HCT116 (cell line): ENCODE data around the gene TMEM44. TPM values are rescaled to one million over a fixed set of nuclear protein-coding genes. Genes with fewer than 3 reads are reported as not detected.

Experiments
- ATAC-seq: fragments of 200-7000 bp; cut with Tn5 transposase; 2 replicates; pipeline ENCODE4 v1.9.1; 2020; ENCODE audit warnings: mild to moderate bottlenecking, moderate library complexity
- BruUV-seq: library from RNA; stranded (reverse); fragments of 400-500 nt; replicated peaks from 2 replicates; lab custom pipeline; 2021; lab: Mats Ljungman, UMichigan
- CTCF ChIA-PET: fragments of 300-600 bp; sonication (Branson Sonifier 250); formaldehyde crosslinking; loops from one replicate; lab custom pipeline; 2021; ENCODE audit warnings: antibody characterized with exemption; lab: Charles Lee
- POLR2A ChIA-PET: fragments of 300-600, 350-600 bp; sonication (Branson Sonifier 250); formaldehyde crosslinking; loops from one replicate; lab custom pipeline; 2021; ENCODE audit warnings: antibody characterized with exemption; lab: Charles Lee
- RAD21 ChIA-PET, 2 experiments: fragments of 300-600 bp; sonication (Branson Sonifier 250); formaldehyde crosslinking; loops; one replicate each; lab custom pipeline; 2023; ENCODE audit warnings: low total read pairs in 2 of 2; ENCODE audit not compliant: uncharacterized antibody in 2 of 2, unreplicated experiment in 2 of 2, low non-redundant PET in 1 of 2; lab: Charles Lee
- DNase-seq: peaks from one replicate; pipeline ENCODE4 v3.0.0-alpha.2; 2010; ENCODE audit warnings: low read depth, low spot score
- H2AFZ ChIP-seq: fragments of 200-600 bp; shearing (Covaris generic), sonication (generic); 2 replicates; pipeline ENCODE4 v1.6.1; 2017; ENCODE audit warnings: low read depth, mixed run types, mixed read lengths, antibody characterized with exemption, low read length; ENCODE audit not compliant: poor library complexity, severe bottlenecking
- H3K27ac ChIP-seq: 2 replicates; pipeline ENCODE4 v1.5.1; 2012; ENCODE audit warnings: low read depth, low read length
- H3K27me3 ChIP-seq: fragments of 200-600 bp; sonication (generic); 2 replicates; pipeline ENCODE4 v1.6.1; 2016; ENCODE audit warnings: mixed run types, low read length, mixed read lengths; ENCODE audit not compliant: insufficient read depth
- H3K36me3 ChIP-seq, 2 experiments: fragments of 200-500 bp in 1 of 2; fragments of 200-600 bp in 1 of 2; sonication (Bioruptor generic) in 1 of 2; sonication (generic) in 1 of 2; 2 replicates each; pipeline versions ENCODE4 v1.5.1 to v1.6.1; 2014 to 2016; ENCODE audit warnings: low read length in 2 of 2, inconsistent platforms in 1 of 2, mixed read lengths in 1 of 2, mixed run types in 1 of 2; ENCODE audit not compliant: insufficient read depth in 2 of 2, control insufficient read depth in 1 of 2
- H3K4me1 ChIP-seq, 2 experiments: fragments of 200-600 bp in 1 of 2; sonication (generic) in 1 of 2; 2 replicates each; pipeline versions ENCODE4 v1.5.1 to v1.6.1; 2012 to 2017; ENCODE audit warnings: low read length in 2 of 2, inconsistent platforms in 1 of 2, mild to moderate bottlenecking in 1 of 2, mixed read lengths in 1 of 2, mixed run types in 1 of 2, moderate library complexity in 1 of 2; ENCODE audit not compliant: insufficient read depth in 2 of 2, control insufficient read depth in 1 of 2
- H3K4me2 ChIP-seq: fragments of 200-600 bp; sonication (generic); 2 replicates; pipeline ENCODE4 v1.6.1; 2017; ENCODE audit warnings: mixed run types, low read length, mixed read lengths
- H3K4me3 ChIP-seq, 2 experiments: fragments of 200-600 bp in 1 of 2; sonication (generic) in 1 of 2; replicated peaks in 1 of 2; 2 replicates each; pipeline ENCODE4 v1.5.1; 2011 to 2016; ENCODE audit warnings: low read length in 2 of 2, control low read depth in 1 of 2, low read depth in 1 of 2, mild to moderate bottlenecking in 1 of 2, mixed read lengths in 1 of 2, mixed run types in 1 of 2
- H3K79me2 ChIP-seq: fragments of 200-600 bp; sonication (generic); 2 replicates; pipeline ENCODE4 v1.6.1; 2017; ENCODE audit warnings: mild to moderate bottlenecking, mixed run types, low read length, moderate library complexity, mixed read lengths; ENCODE audit not compliant: insufficient read depth
- H3K9ac ChIP-seq: fragments of 200-600 bp; sonication (generic); 2 replicates; pipeline ENCODE4 v1.6.1; 2016; ENCODE audit warnings: low read length, mixed read lengths
- H3K9me2 ChIP-seq: fragments of 200-600 bp; sonication (generic), shearing (Covaris generic); 2 replicates; pipeline ENCODE4 v1.6.1; 2017; ENCODE audit warnings: mixed run types, mild to moderate bottlenecking, moderate library complexity; ENCODE audit not compliant: insufficient read depth
- H3K9me3 ChIP-seq, 2 experiments: fragments of 200-500 bp in 1 of 2; fragments of 200-600 bp in 1 of 2; sonication (Bioruptor generic) in 1 of 2; sonication (generic) in 1 of 2; 2 replicates each; pipeline ENCODE4 v1.6.1; 2014 to 2017; ENCODE audit warnings: low read length in 2 of 2, mixed read lengths in 2 of 2, inconsistent platforms in 1 of 2, low read depth in 1 of 2, mild to moderate bottlenecking in 1 of 2, mixed run types in 1 of 2, moderate library complexity in 1 of 2; ENCODE audit not compliant: control insufficient read depth in 1 of 2, insufficient read depth in 1 of 2
- H4K20me1 ChIP-seq: fragments of 200-600 bp; sonication (generic), shearing (Covaris generic); 2 replicates; pipeline ENCODE4 v1.6.1; 2017; ENCODE audit warnings: mixed run types, mild to moderate bottlenecking, moderate library complexity; ENCODE audit not compliant: insufficient read depth
- CBX3 ChIP-seq: IDR thresholded peaks from 2 replicates; pipeline ENCODE4 v1.6.1; 2012; ENCODE audit warnings: low read depth
- CEBPB ChIP-seq: IDR thresholded peaks from 2 replicates; pipeline ENCODE4 v1.6.1; 2012; ENCODE audit warnings: low read depth
- EGR1 ChIP-seq: IDR thresholded peaks from 2 replicates; pipeline ENCODE4 v1.6.1; 2012; ENCODE audit warnings: low read depth
- ELF1 ChIP-seq: IDR thresholded peaks from 2 replicates; pipeline ENCODE4 v1.6.1; 2012; ENCODE audit warnings: low read depth, borderline replicate concordance
- EZH2 ChIP-seq: fragments of 200-600 bp; sonication (generic); IDR thresholded peaks from 2 replicates; pipeline ENCODE4 v1.6.1; 2017; ENCODE audit warnings: antibody characterized with exemption, mixed run types
- JUND ChIP-seq: IDR thresholded peaks from 2 replicates; pipeline ENCODE4 v1.6.1; 2012
- POLR2A ChIP-seq: IDR thresholded peaks from 2 replicates; pipeline ENCODE4 v1.7.0; 2011; ENCODE audit warnings: borderline replicate concordance; ENCODE audit not compliant: insufficient read depth, insufficient read length; ENCODE audit errors: extremely low read depth
- RAD21 ChIP-seq: IDR thresholded peaks from 2 replicates; pipeline ENCODE4 v1.6.1; 2012; ENCODE audit warnings: low read depth, mild to moderate bottlenecking
- SP1 ChIP-seq: IDR thresholded peaks from 2 replicates; pipeline ENCODE4 v1.6.1; 2012; ENCODE audit warnings: low read depth
- ZBTB33 ChIP-seq: IDR thresholded peaks from 2 replicates; pipeline ENCODE4 v1.6.1; 2011; ENCODE audit warnings: mild to moderate bottlenecking, low read length, moderate library complexity; ENCODE audit not compliant: insufficient replicate concordance; ENCODE audit errors: extremely low read depth
- ZFX ChIP-seq: fragments of 450-650 bp; IDR thresholded peaks from 2 replicates; pipeline ENCODE4 v1.6.1; 2017
- ZNF274 ChIP-seq: fragments of 200-500 bp; sonication (Bioruptor generic); IDR thresholded peaks from 2 replicates; pipeline ENCODE4 v1.6.1; 2014; ENCODE audit warnings: mild to moderate bottlenecking, low read depth, low read length, inconsistent platforms
- intact Hi-C: fragments of 100-400 bp; cut with micrococcal nuclease; formaldehyde crosslinking; loops from 2 replicates; pipeline ENCODE4 v1.10.0; 2022
- total RNA-seq: library from RNA; stranded (reverse); gene quantifications from one replicate; pipeline ENCODE4 v1.2.1, GENCODE V29; 2021; ENCODE audit not compliant: unreplicated experiment
- TF ChIP-seq, protein P1 (sequence below): IDR thresholded peaks from 2 replicates; pipeline ENCODE4 v1.6.1; 2012; ENCODE audit warnings: low read depth
- TF ChIP-seq, protein P2 (sequence below): IDR thresholded peaks from 2 replicates; pipeline ENCODE4 v1.6.1; 2012

TMEM44 gene
- total RNA-seq, 1 experiment from 2014 or later = 30.3 TPM

DNA sequence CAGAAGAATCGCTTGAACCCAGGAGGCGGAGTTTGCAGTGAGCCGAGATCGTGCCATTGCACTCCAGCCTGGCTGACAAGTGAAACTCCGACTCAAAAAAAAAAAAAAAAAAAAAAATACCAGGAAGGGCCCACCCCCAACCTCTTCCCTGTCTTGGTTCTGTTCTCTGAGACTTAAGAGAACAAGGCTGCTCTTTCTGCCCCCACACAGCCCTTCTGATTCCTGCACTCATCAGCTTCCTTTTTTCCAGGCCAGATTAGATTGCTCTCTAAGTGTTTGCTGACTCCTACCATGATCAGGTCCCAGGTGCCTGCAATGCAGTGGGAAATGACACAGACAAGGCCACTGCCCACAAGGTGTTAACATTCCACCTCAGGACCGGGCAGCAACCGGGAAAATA, 13.0 kb downstream of the TMEM44 start:
- intact Hi-C loops = no loop called here
- POLR2A ChIA-PET = no interaction called here
- no peaks in the 10 kb centered on the region for H4K20me1 ChIP-seq
- no peaks in the 10 kb centered on the region for H3K4me1 ChIP-seq
- no peak for ATAC-seq
- H3K4me2 ChIP-seq = no peak overlapping the region
- no TSS peak for BruUV-seq
- no peaks in the 10 kb centered on the region for H3K9me2 ChIP-seq
- RAD21 ChIA-PET = no interaction called here
- H3K9ac ChIP-seq = no peak overlapping the region
- no peaks in the 10 kb centered on the region for H3K9me3 ChIP-seq
- CTCF ChIA-PET = no interaction called here
- no peak for TF ChIP-seq ZNF274
- TF ChIP-seq, protein P1, sequence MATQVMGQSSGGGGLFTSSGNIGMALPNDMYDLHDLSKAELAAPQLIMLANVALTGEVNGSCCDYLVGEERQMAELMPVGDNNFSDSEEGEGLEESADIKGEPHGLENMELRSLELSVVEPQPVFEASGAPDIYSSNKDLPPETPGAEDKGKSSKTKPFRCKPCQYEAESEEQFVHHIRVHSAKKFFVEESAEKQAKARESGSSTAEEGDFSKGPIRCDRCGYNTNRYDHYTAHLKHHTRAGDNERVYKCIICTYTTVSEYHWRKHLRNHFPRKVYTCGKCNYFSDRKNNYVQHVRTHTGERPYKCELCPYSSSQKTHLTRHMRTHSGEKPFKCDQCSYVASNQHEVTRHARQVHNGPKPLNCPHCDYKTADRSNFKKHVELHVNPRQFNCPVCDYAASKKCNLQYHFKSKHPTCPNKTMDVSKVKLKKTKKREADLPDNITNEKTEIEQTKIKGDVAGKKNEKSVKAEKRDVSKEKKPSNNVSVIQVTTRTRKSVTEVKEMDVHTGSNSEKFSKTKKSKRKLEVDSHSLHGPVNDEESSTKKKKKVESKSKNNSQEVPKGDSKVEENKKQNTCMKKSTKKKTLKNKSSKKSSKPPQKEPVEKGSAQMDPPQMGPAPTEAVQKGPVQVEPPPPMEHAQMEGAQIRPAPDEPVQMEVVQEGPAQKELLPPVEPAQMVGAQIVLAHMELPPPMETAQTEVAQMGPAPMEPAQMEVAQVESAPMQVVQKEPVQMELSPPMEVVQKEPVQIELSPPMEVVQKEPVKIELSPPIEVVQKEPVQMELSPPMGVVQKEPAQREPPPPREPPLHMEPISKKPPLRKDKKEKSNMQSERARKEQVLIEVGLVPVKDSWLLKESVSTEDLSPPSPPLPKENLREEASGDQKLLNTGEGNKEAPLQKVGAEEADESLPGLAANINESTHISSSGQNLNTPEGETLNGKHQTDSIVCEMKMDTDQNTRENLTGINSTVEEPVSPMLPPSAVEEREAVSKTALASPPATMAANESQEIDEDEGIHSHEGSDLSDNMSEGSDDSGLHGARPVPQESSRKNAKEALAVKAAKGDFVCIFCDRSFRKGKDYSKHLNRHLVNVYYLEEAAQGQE = no peak
- TF ChIP-seq, protein P2, sequence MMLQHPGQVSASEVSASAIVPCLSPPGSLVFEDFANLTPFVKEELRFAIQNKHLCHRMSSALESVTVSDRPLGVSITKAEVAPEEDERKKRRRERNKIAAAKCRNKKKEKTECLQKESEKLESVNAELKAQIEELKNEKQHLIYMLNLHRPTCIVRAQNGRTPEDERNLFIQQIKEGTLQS = no peak
- TF ChIP-seq ZFX = no peak
- no peak for TF ChIP-seq RAD21
- TF ChIP-seq ELF1 = no peak
- H3K27ac ChIP-seq = no peak overlapping the region
- no peak for DNase-seq
- H2AFZ ChIP-seq = no peak overlapping the region
- no peaks in the 10 kb centered on the region for H3K27me3 ChIP-seq
- no peaks in the 10 kb centered on the region for H3K79me2 ChIP-seq
- no peak overlapping the region for H3K4me3 ChIP-seq
- H3K36me3 ChIP-seq = no peaks in the 10 kb centered on the region

- no peaks in the 10 kb centered on the region for H3K4me1 ChIP-seq
- H3K4me3 ChIP-seq = no peak overlapping the region
- H2AFZ ChIP-seq = no peak overlapping the region
- DNase-seq (no peak), ATAC-seq (no peak)
- H3K9me2 ChIP-seq = no peaks in the 10 kb centered on the region
- H3K27me3 ChIP-seq = no peaks in the 10 kb centered on the region
- BruUV-seq = no TSS peak
- no peak overlapping the region for H3K4me2 ChIP-seq
- RAD21 ChIA-PET = no interaction called here
- no peaks in the 10 kb centered on the region for H3K79me2 ChIP-seq
- no peak overlapping the region for H3K27ac ChIP-seq
- H3K9me3 ChIP-seq = no peaks in the 10 kb centered on the region
- no peaks in the 10 kb centered on the region for H4K20me1 ChIP-seq
- POLR2A ChIA-PET = no interaction called here
- CTCF ChIA-PET = no interaction called here
- no peaks in the 10 kb centered on the region for H3K36me3 ChIP-seq
- intact Hi-C loops = no loop called here
- no peak overlapping the region for H3K9ac ChIP-seq
- TF ChIP-seq EZH2 (no peak), JUND (no peak), ZBTB33 (no peak), CBX3 (no peak), EGR1 (no peak), ZNF274 (no peak), CEBPB (no peak), SP1 (no peak), POLR2A (no peak), ZFX (no peak)
Observed at GRCh38 chr3:194619741-194620140, 13.5 kb downstream of the TMEM44 start.
